HAP-1 (cell line): ENCODE measurements around the gene UBASH3B.
A peak's percentile ranks its signal among the peaks of the same experiment; 100 is the strongest.

Experiments used
- DNase-seq, 2 experiments: peaks; one replicate each; pipeline ENCODE4 v3.0.0-alpha.2; 2016 to 2020; ENCODE audit warnings: low spot score in 2 of 2
- H3K27me3 ChIP-seq: fragments of 250-450 bp; sonication (Bioruptor Pico); 2 replicates; pipeline ENCODE4 v1.5.1; 2020; ENCODE audit warnings: low read depth, mild to moderate bottlenecking, moderate library complexity
- H3K36me3 ChIP-seq: fragments of 250-450 bp; sonication (Bioruptor Pico); replicated peaks from 2 replicates; pipeline ENCODE4 v1.5.1; 2020; ENCODE audit warnings: mild to moderate bottlenecking
- H3K4me1 ChIP-seq: fragments of 250-450 bp; sonication (Bioruptor Pico); 2 replicates; pipeline ENCODE4 v1.5.1; 2020; ENCODE audit warnings: mild to moderate bottlenecking
- H3K4me3 ChIP-seq: fragments of 250-450 bp; sonication (Bioruptor Pico); 2 replicates; pipeline ENCODE4 v1.5.1; 2020; ENCODE audit warnings: mild to moderate bottlenecking, moderate library complexity
- H3K9me3 ChIP-seq: fragments of 250-450 bp; sonication (Bioruptor Pico); 2 replicates; pipeline ENCODE4 v1.5.1; 2020; ENCODE audit warnings: mild to moderate bottlenecking, moderate library complexity
- in situ Hi-C: fragments of 300-500 bp; cut with MboI; formaldehyde crosslinking; loops from 3 replicates; pipeline ENCODE4 v1.14.3; 2020; ENCODE audit warnings: low sequenced_read_pairs, inconsistent platforms, mixed read lengths

The UBASH3B gene

DNA sequence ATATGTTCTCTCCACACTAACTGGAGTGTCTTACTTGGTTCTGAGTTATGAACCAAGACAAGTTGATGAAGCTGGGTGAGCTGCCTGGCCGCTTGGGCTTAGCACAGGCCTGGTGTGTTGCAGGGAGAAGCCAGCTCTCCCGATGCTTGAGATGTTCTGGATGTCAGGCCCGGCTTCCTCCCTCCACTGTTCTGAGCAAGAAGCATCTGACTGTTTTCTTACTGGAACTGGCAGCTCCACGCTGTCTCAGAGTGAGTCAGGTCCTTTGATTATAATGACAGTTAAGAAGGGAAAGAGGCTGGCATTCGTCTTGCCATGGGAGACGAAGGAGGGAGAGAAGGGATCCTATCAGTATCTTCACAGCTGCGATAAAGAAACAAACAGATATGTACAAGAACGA is 136.3 kb downstream of the UBASH3B start:
- no peak for DNase-seq
- no peaks in the 10 kb centered on the region for H3K36me3 ChIP-seq
- H3K9me3 ChIP-seq: no peaks in the 10 kb centered on the region

GRCh38 chr11:122793515-122793914 is 138.0 kb downstream of the UBASH3B start:
- Histone ChIP-seq H3K4me1 (no peaks in the 10 kb centered on the region), H3K9me3 (no peaks in the 10 kb centered on the region), H3K36me3 (no peaks in the 10 kb centered on the region), H3K4me3 (no peak overlapping the region), H3K27me3 (no peaks in the 10 kb centered on the region)
- no peak for DNase-seq
- in situ Hi-C loops: no loop called here

More for the DNA sequence above, 136.3 kb downstream of the UBASH3B start:
- Histone ChIP-seq H3K4me1 (no peaks in the 10 kb centered on the region), H3K4me3 (no peak overlapping the region), H3K27me3 (no peaks in the 10 kb centered on the region)
- in situ Hi-C loops: no loop called here

DNA sequence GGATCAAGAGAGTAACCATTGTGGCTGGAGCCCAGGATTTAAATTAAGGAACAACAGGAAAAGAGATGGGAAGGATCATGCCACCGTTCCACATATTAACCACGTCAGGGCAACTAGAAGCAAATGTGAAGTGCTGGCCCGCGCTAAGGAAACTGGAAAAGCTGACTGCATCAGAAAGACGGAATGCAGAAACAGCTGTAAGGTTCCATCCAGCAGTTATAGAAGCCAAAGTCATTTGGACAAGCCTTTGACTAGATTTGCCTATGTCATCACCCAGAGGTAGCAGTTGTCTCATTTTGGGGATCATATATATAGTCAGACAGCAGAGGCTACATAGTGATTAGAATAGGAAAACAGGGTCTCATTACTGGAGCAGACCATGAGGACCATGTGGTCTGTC is 139.8 kb downstream of the UBASH3B start:
- in situ Hi-C loops: loop anchor here (5.0 kb wide), 1 partner anchor 57 kb away; no protein-coding TSS in a partner anchor
- DNase-seq: no peak
- Histone ChIP-seq H3K9me3 (no peaks in the 10 kb centered on the region), H3K36me3 (no peaks in the 10 kb centered on the region), H3K4me1 (no peaks in the 10 kb centered on the region), H3K4me3 (no peak overlapping the region), H3K27me3 (no peaks in the 10 kb centered on the region)

GRCh38 chr11:122796128-122796717 is 140.7 kb downstream of the UBASH3B start:
- Histone ChIP-seq H3K27me3 (no peaks in the 10 kb centered on the region), H3K36me3 (no peaks in the 10 kb centered on the region), H3K9me3 (no peaks in the 10 kb centered on the region), H3K4me3 (no peak overlapping the region), H3K4me1 (no peaks in the 10 kb centered on the region)
- in situ Hi-C loops: loop anchor here (5.0 kb wide), 1 partner anchor 56 kb away; no protein-coding TSS in a partner anchor
- DNase-seq: peak; percentile 46 to 79

GRCh38 chr11:122797651-122798050 is 142.1 kb downstream of the UBASH3B start:
- in situ Hi-C loops: loop anchor here (5.0 kb wide), 1 partner anchor 55 kb away; no protein-coding TSS in a partner anchor
- H3K27me3 ChIP-seq: no peaks in the 10 kb centered on the region
- no peaks in the 10 kb centered on the region for H3K4me1 ChIP-seq
- H3K9me3 ChIP-seq: no peaks in the 10 kb centered on the region
- no peak for DNase-seq
- H3K36me3 ChIP-seq: no peaks in the 10 kb centered on the region
- no peak overlapping the region for H3K4me3 ChIP-seq

DNA sequence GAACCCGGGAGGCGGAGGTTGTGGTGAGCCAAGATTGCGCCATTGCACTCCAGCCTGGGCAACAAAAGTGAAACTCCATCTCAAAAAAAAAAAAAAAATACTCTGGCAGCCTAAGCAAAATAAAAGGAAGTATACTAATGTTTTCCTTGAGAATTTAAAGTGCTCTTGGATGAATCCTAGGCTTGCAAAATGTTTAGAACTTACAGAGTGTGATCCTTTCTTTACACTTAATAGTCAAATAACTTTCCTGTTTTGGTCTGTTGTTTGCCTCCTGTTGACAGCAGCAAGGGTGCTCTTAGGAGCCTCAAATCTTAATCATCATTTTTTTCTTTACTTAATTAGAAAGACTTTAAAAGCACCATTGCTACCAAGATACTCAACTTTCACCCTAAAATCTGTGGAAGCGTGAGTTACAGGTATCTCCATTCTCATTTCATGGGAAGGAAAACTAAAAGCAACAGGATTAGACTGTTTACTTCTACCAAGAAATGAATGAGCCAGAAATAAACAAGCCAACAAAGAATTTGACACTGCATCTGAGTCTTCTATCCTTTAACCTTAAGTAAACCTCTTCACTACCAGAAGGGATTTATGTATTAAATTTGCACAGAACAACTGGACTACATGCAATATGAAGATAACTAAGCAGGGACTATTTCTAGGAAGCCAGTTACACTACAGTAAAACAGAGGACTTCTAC is 144.0 kb downstream of the UBASH3B start:
- Histone ChIP-seq H3K9me3 (no peaks in the 10 kb centered on the region), H3K4me1 (no peaks in the 10 kb centered on the region), H3K27me3 (no peaks in the 10 kb centered on the region), H3K36me3 (no peaks in the 10 kb centered on the region), H3K4me3 (no peak overlapping the region)
- no peak for DNase-seq
- in situ Hi-C loops: loop anchor here (5.0 kb wide), 1 partner anchor 53 kb away; no protein-coding TSS in a partner anchor

DNA sequence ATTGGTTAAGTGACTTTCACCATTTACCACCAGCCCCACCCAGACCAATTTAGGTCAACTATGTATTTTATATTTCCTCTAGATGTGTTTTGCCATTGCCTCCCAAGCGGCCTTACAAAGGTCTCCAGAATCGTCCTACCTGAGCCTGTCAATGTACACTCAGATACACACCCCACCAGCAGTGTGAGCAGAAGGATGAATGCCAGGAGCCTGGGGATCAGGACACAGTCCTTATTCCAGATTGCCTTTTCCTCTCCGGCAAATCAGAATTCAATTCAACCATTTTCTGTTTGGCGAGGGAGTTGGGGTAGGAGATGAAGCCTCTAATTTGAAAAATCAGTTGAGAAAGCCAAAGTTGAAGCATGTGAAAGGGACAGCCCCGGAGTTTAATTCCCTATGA is 147.4 kb downstream of the UBASH3B start:
- in situ Hi-C loops: no loop called here
- no peak overlapping the region for H3K4me3 ChIP-seq
- H3K36me3 ChIP-seq: no peaks in the 10 kb centered on the region

GRCh38 chr11:122803306-122803705 is 147.8 kb downstream of the UBASH3B start:
- H3K27me3 ChIP-seq: no peaks in the 10 kb centered on the region
- H3K9me3 ChIP-seq: no peaks in the 10 kb centered on the region
- in situ Hi-C loops: no loop called here
- H3K4me1 ChIP-seq: no peaks in the 10 kb centered on the region
- no peaks in the 10 kb centered on the region for H3K36me3 ChIP-seq
- no peak overlapping the region for H3K4me3 ChIP-seq
- no peak for DNase-seq

More for the DNA sequence above, 147.4 kb downstream of the UBASH3B start:
- Histone ChIP-seq H3K4me1 (no peaks in the 10 kb centered on the region), H3K9me3 (no peaks in the 10 kb centered on the region), H3K27me3 (no peaks in the 10 kb centered on the region)
- no peak for DNase-seq

GRCh38 chr11:122803716-122804115 is 148.2 kb downstream of the UBASH3B start:
- in situ Hi-C loops: no loop called here
- H3K36me3 ChIP-seq: no peaks in the 10 kb centered on the region

DNA sequence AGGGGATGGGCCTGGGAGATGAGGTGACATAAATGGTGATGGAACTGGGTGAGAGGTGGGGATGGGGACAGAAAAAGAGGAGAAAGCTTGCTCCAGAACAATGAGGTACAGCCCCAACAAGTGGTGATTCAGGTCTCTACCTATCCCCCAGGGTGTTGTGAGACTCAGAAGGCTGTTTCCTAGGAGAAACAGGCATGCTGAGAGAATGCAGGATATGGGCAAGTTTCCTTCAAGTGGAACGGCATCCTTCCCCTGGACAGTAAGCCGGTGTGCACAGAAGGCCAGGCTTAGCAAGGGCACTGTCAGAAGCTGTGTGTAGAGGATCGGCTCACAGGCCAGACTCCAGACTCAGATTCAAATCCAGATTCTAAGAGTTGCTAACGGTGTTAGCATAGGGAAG is 148.6 kb downstream of the UBASH3B start:
- DNase-seq: no peak
- H3K4me1 ChIP-seq: no peaks in the 10 kb centered on the region

More at GRCh38 chr11:122803716-122804115, 148.2 kb downstream of the UBASH3B start:
- DNase-seq: no peak
- no peaks in the 10 kb centered on the region for H3K4me1 ChIP-seq
- no peaks in the 10 kb centered on the region for H3K9me3 ChIP-seq
- H3K27me3 ChIP-seq: no peaks in the 10 kb centered on the region
- no peak overlapping the region for H3K4me3 ChIP-seq

GRCh38 chr11:122804796-122805195 is 149.3 kb downstream of the UBASH3B start:
- Histone ChIP-seq H3K36me3 (no peaks in the 10 kb centered on the region), H3K4me3 (no peak overlapping the region), H3K27me3 (no peaks in the 10 kb centered on the region), H3K4me1 (no peaks in the 10 kb centered on the region), H3K9me3 (no peaks in the 10 kb centered on the region)
- no peak for DNase-seq
- in situ Hi-C loops: no loop called here

More for the DNA sequence above, 148.6 kb downstream of the UBASH3B start:
- H3K27me3 ChIP-seq: no peaks in the 10 kb centered on the region
- no peaks in the 10 kb centered on the region for H3K9me3 ChIP-seq
- no peak overlapping the region for H3K4me3 ChIP-seq
- no peaks in the 10 kb centered on the region for H3K36me3 ChIP-seq
- in situ Hi-C loops: no loop called here

DNA sequence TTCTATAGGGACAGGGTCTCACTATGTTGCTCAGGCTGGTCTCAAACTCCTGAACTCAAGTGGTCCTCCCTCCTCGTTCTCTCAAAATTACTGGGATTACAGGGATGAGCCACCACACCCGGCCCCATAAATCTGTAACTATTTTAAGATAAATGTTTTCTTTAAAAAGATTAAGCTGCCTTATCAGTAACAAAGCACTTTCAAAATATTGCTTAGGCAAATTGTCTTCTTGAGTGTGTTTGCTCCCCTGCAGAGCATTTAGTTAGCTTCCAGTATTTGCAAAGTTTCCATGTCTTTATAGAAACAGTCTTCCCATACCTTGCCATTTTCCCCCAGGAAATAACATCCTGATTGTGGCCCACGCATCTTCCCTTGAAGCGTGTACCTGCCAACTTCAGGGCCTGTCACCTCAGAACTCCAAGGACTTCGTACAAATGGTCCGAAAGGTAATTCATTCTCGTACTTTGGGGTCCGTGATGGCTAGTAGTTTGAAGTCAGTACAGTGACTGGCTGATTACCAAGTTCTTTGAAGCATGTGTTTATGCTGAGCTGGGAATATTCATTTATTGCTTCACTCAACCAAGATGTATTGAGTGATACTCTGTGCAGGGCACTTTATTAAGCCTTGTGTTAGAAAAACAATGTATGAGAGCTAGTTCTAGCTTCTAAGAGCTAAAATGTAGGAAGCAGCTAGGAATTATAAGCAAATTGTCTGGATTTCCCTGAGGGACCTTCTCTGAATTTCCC is 152.4 kb downstream of the UBASH3B start:
- H3K9me3 ChIP-seq: no peaks in the 10 kb centered on the region
- H3K36me3 ChIP-seq: no peaks in the 10 kb centered on the region
- peaks cover 4% of the 10 kb centered on the region; the same call in 1 of the 2 replicates for H3K4me1 ChIP-seq
- no peak overlapping the region for H3K4me3 ChIP-seq
- DNase-seq: no peak
- H3K27me3 ChIP-seq: peaks cover 5% of the 10 kb centered on the region
- in situ Hi-C loops: no loop called here

- Histone ChIP-seq H3K4me1 (peaks cover 8% of the 10 kb centered on the region; the same call in 1 of the 2 replicates), H3K9me3 (no peaks in the 10 kb centered on the region), H3K4me3 (no peak overlapping the region), H3K27me3 (peaks cover 5% of the 10 kb centered on the region), H3K36me3 (no peaks in the 10 kb centered on the region)
- in situ Hi-C loops: no loop called here
- no peak for DNase-seq
Observed at GRCh38 chr11:122808478-122808869, 153.0 kb downstream of the UBASH3B start.

DNA sequence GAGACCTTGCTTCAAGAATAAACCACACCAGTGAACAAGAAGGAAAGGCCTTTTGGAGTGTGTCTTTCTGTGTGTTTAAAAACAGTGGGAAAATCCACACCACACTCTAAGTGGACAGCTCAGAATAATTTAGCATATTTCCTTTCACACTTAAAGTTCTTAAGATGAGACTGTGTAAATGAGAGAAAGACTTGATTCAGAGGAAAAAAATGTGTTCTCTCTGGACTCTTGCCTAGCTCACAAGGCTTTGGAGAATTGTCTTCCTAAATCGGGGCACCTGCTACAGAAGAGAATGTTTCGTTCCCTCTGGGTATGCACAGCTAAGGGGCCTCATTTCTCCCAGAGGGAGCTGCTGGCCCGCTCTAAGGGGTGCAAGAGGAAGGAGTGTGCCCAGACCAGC is 154.3 kb downstream of the UBASH3B start:
- Histone ChIP-seq H3K4me3 (no peak overlapping the region), H3K36me3 (no peaks in the 10 kb centered on the region), H3K27me3 (peaks cover 5% of the 10 kb centered on the region), H3K4me1 (peaks cover 8% of the 10 kb centered on the region; the same call in 1 of the 2 replicates), H3K9me3 (no peaks in the 10 kb centered on the region)
- no peak for DNase-seq
- in situ Hi-C loops: no loop called here
